NB4 (cell line): ENCODE measurements around the gene ACTC1.

Experiments
- MYC ChIP-seq: IDR thresholded peaks from 2 replicates; pipeline ENCODE4 v1.6.1; 2011; ENCODE audit warnings: low read depth, low read length
- POLR2A ChIP-seq: IDR thresholded peaks from 2 replicates; pipeline ENCODE4 v1.6.1; 2011; ENCODE audit warnings: mild to moderate bottlenecking; ENCODE audit not compliant: insufficient read length; ENCODE audit errors: extremely low read depth
- TF ChIP-seq, protein P1 (sequence below): IDR thresholded peaks from one replicate; pipeline ENCODE4 v1.5.1; 2012; ENCODE audit warnings: low read depth, low read length
- TF ChIP-seq, protein P2 (sequence below): IDR thresholded peaks from 2 replicates; pipeline ENCODE4 v1.6.1; 2011; ENCODE audit warnings: low read depth, low read length

DNA sequence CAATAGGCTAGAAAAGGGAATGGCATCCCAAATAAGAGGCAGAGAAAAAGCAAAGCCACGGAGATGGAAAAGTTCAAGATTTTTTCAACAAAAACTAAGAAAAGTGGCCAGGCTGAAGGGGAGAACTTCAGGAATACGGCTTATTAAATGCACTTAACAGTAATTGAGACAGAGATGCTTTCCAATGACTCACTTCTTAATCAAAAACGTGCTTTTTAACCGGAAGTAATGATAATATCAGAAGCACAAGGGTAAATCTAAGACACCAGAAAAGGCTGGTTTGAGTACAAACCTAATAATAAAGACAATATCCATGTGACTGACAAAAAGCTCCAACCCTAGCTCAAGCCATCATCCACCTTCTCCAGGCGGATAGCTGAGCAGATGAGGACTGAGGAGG, 24.8 kb upstream of the ACTC1 start:
- TF ChIP-seq POLR2A: no peak
- TF ChIP-seq, protein P1, sequence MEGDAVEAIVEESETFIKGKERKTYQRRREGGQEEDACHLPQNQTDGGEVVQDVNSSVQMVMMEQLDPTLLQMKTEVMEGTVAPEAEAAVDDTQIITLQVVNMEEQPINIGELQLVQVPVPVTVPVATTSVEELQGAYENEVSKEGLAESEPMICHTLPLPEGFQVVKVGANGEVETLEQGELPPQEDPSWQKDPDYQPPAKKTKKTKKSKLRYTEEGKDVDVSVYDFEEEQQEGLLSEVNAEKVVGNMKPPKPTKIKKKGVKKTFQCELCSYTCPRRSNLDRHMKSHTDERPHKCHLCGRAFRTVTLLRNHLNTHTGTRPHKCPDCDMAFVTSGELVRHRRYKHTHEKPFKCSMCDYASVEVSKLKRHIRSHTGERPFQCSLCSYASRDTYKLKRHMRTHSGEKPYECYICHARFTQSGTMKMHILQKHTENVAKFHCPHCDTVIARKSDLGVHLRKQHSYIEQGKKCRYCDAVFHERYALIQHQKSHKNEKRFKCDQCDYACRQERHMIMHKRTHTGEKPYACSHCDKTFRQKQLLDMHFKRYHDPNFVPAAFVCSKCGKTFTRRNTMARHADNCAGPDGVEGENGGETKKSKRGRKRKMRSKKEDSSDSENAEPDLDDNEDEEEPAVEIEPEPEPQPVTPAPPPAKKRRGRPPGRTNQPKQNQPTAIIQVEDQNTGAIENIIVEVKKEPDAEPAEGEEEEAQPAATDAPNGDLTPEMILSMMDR: no peak
- TF ChIP-seq, protein P2, sequence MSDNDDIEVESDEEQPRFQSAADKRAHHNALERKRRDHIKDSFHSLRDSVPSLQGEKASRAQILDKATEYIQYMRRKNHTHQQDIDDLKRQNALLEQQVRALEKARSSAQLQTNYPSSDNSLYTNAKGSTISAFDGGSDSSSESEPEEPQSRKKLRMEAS: no peak
- TF ChIP-seq MYC: no peak
